Posterior cingulate gyrus (tissue), 11 donors: ENCODE measurements around the gene ATP23.
A peak's percentile ranks its signal among the peaks of the same experiment; 100 is the strongest.

Source experiments
- DNase-seq, 10 donors: peaks; one replicate each; pipeline versions ENCODE4 v3.0.0 to v3.0.0-alpha.2; 2020 to 2021; ENCODE audit warnings: mixed read lengths in 3 of 10
- intact Hi-C: fragments of 100-400 bp; cut with DNase I; formaldehyde crosslinking; loops from one replicate; pipeline ENCODE4 v1.15.1; 2023

Gene ATP23

GRCh38 chr12:57958061-57958657, 16.8 kb downstream of the ATP23 start:
- intact Hi-C loops = no loop called here
- peak in 1 of 10 donors; percentile 62 for DNase-seq

DNA sequence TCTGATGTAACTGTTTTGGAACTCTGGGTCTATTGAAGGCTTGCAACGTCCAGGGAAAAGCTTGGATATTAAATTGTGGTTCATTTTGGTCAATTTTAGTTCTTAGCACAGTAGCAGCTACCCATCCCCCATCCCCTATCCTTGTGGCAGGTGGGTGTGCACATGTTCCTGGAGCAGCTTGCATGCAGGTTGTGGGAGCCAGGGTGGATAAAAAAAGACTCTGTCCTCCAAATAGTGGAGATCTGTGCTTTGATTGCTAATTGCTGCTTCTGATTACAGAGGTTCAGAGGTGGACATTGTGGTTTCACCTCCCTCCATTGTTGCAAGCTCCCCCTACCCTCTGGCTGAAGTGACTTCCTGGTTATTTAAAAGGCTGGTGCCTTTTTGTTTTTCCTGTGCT, 23.1 kb downstream of the ATP23 start:
- intact Hi-C loops = no loop called here
- no peak for DNase-seq

DNA sequence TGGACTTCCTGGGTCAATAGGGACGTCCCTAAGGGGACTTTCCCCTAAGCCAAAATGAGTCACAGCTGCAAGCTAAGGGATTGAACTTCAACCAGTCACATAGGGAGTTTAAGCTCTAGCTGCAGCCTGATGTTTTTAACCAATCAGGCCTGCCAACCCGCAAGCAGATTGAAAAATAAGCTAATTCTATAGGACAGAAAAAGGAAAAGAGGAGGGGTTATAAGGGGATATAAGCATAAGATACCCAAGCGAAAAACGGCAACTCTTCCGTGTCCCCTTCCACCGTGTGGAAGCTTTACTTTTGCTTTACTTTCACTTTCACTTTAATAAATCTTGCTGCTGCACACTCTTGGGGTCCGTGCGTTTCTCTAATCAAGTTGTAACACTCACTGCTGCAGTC, 24.4 kb downstream of the ATP23 start:
- no peak for DNase-seq
- intact Hi-C loops = no loop called here

DNA sequence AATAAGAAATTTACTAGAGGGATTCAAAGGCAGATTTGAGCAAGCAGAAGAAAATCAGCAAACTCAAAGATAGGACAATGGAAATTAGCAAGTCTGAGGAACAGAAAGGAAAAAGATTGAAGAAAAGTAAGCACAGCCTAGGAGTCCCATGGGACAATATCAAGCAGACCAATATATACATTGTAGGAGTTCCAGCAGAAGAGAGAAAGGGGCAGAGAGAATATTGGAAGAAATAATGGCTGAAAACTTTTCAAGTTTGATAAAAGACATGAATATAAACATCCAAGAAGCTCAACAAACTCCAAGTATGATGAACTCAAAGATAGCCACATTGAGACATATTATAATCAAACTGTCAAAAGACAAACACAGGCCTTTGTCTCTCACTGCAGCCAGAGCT, 25.2 kb downstream of the ATP23 start:
- no peak for DNase-seq
- intact Hi-C loops = no loop called here

DNA sequence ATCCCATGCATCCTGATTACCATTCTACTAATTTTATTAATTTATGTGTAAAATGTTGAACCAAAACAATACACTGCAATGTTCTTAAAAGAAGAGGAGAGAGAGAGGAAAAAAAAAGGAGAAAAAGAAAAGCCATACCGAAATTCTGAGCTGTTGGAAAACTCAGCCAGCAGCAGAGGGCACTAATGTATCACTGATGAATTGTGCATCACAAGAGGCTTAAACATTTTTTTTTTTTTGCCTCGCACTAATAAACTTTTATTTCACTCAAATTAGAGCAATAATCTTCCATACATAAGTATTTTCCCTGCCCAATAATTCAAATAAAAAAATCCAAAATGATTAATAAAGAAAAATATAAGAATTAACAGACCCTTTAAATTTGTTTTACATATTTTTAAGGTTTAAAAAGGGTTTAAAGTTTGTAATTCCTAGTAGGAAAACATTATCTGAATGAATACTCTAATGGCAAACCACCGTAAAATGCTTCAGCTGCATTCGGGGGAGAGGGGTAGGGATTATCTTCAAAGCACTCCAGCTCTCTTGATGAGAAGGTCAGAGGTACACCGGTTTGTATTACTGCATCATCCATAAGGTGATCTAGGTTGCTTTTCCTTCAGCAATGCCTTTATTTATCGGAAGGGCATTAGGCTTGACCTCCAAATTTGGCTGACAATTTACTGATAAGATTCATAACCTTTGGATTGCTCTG, 41.9 kb downstream of the ATP23 start:
- intact Hi-C loops = loop anchor here (5.0 to 10.0 kb wide), 2 partner anchors 364 to 1171 kb away; no protein-coding TSS in a partner anchor
- DNase-seq = peak in 3 of 10 donors; percentile 32 to 51 (median 34)

DNA sequence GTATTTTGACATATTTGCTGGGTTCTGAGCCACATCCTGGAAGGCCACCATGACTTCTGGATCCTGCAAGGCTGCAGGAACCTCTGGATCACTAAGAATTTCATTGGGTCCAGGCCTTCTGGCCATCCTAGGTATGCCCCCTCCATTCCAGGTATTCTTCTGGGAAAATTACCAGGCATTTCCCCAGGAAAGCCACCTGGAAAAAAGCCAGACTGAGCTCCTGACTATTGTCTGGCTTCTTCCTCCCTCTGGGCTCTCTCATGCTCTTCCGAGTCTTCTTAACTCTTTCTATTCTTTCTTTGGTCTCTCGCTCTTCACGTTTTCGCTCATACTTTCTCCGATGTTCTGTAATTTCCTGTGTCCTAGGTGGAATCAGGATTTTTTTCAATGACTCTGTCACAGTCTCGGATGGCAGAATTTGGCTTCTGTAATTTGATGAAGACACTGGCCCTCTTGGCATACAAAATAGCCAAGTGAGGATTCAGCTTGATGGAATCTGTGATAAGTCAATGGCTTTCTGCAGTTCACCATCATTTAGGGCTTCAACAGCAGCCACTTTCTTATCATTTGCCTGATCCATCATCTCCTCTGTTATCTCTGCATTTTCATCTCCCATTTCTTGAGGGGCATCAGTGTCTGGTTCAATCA, 42.6 kb downstream of the ATP23 start:
- intact Hi-C loops = loop anchor here (5.0 to 10.0 kb wide), 2 partner anchors 363 to 1171 kb away; no protein-coding TSS in a partner anchor
- DNase-seq = no peak

- no peak for DNase-seq
- intact Hi-C loops = loop anchor here (5.0 to 10.0 kb wide), 2 partner anchors 363 to 1170 kb away; no protein-coding TSS in a partner anchor
Measured at GRCh38 chr12:57984629-57985151, 43.3 kb downstream of the ATP23 start.

DNA sequence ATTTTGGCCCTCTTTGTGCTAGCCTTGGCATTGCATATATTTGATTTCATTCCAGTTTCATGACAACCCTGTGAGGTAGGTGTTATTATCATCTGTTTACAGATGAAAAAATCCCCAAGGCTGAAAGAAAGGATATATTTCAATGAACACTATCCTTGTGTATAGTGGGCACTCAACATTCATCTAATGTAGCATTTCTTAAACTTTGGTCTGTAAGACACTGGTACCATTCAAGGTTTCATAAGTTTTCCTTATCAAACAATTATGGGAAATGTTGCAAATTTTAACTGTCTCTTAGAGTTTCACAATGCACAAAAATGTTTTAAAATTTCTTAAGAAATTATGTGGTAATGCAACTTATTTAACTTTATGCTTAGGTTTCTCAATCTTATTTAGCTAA, 44.3 kb downstream of the ATP23 start:
- no peak for DNase-seq
- intact Hi-C loops = loop anchor here (10.0 kb wide), 1 partner anchor 1169 kb away; no protein-coding TSS in a partner anchor

- DNase-seq = no peak
- intact Hi-C loops = loop anchor here (10.0 kb wide), 1 partner anchor 1165 kb away; no protein-coding TSS in a partner anchor
Measured at GRCh38 chr12:57989838-57990237, 48.5 kb downstream of the ATP23 start.

- DNase-seq = no peak
- intact Hi-C loops = no loop called here
Measured at GRCh38 chr12:57990241-57990883, 49.0 kb downstream of the ATP23 start.

DNA sequence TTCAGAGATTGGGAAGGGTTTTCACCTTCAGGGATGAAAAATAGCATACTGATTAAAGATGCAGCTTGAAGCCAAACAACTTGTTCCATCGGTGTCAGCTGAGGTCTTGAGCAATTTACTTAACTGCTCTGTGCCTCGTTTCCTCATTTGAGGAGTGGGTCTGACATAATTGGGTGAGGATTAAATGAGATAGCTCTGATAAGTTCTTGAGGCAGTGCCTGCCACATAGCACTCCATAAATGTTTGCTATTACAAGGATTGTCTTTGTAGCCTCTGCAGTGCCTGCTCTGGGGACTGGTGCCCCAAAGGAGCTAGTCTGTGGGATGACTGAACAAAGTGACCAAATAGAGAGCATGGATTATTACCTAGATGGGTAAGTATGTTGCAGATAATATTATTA, 50.6 kb downstream of the ATP23 start:
- intact Hi-C loops = no loop called here
- DNase-seq = no peak

GRCh38 chr12:57993030-57993429, 51.7 kb downstream of the ATP23 start:
- intact Hi-C loops = no loop called here
- no peak for DNase-seq

- no peak for DNase-seq
- intact Hi-C loops = no loop called here
Measured at GRCh38 chr12:57993834-57994233, 52.5 kb downstream of the ATP23 start.

- intact Hi-C loops = no loop called here
- no peak for DNase-seq
Measured at GRCh38 chr12:57996520-57996919, 55.2 kb downstream of the ATP23 start.

DNA sequence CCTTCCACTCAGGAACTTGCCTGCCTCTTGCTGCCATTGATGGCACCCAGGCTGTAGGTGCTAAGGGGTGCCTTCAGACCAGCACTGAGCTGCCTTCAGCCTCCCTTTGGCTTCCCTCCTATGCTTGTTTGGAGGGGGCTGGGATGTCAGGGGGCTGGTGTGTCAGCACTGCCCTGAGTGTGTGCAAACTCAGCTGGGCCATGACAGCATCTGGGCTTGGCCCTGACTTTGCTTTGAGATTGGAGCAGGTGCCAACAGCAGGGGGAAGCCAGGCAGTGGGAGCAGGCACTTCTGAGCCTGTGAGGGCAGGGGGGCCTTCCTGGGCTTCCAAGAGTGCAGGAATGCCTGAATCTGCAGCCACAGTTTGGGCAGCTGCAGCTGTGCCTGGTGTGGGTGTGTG, 56.9 kb downstream of the ATP23 start:
- no peak for DNase-seq
- intact Hi-C loops = no loop called here

- intact Hi-C loops = no loop called here
- DNase-seq = no peak
Measured at GRCh38 chr12:58000499-58000898, 59.1 kb downstream of the ATP23 start.

DNA sequence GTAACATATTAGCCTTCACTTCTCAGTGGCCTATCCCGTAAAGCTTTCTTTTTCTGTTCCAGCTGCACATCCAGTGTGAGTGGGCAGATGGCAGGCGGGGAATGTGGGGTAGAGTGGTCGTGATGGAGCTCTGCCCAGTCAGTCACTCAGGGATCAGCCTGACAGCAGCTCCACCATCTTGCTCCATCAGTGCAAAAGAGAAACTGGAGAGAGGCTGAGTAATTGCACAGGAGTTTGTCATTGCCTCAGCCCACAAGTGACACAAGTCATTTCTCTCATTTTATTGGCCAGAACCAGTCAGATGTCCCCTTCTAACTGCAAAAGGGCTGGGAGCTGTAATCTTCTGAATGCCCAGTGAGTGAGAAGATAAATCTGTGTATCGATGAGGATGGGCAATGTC, 66.5 kb downstream of the ATP23 start:
- intact Hi-C loops = no loop called here
- no peak for DNase-seq

DNA sequence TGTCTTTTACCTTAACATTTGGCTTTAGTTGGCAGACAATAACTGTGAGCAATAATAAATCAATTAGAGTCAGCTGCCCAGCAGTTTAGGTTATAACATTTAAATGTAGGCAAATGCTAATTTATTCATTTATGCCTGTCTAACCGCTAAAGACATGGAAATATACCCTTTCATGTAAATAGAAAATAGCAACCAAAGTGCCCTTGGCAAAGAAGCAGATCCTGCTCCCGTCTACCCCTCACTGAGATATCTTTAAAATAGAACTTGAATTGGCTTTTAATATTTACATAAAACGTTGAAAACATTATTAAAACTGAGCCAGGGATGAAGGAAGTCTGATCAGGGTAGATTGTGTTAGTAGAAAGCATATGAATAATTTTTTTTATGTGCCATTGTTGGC, 67.3 kb downstream of the ATP23 start:
- intact Hi-C loops = no loop called here
- no peak for DNase-seq
